ENCODE results near the gene TAF15.

The TAF15 gene

GRCh38 chr17:35765756-35766488 lies 43.4 kb upstream of the TAF15 start:
- no peak overlapping the region for H3K4me3 ChIP-seq (replicated peaks; ENCODE audit: low read depth, low read length)
- TF ChIP-seq CTCF (IDR thresholded peaks at IDR 0.05; ENCODE audit: low read depth, low read length, missing control alignments) = no peak
- DNase-seq (ENCODE audit: extremely low read depth, low read depth) = no peak

GRCh38 chr17:35766489-35766877 lies 42.8 kb upstream of the TAF15 start:
- no peak overlapping the region for H3K4me3 ChIP-seq (replicated peaks; ENCODE audit: low read depth, low read length)
- DNase-seq (ENCODE audit: extremely low read depth, low read depth) = no peak
- TF ChIP-seq CTCF (IDR thresholded peaks at IDR 0.05; ENCODE audit: low read depth, low read length, missing control alignments) = no peak

GRCh38 chr17:35766903-35767510 lies 42.3 kb upstream of the TAF15 start:
- peak; percentile 53 for TF ChIP-seq CTCF (IDR thresholded peaks at IDR 0.05; ENCODE audit: low read depth, low read length, missing control alignments)
- no peak overlapping the region for H3K4me3 ChIP-seq (replicated peaks; ENCODE audit: low read depth, low read length)
- no peak for DNase-seq (ENCODE audit: extremely low read depth, low read depth)

GRCh38 chr17:35768797-35769196 lies 40.5 kb upstream of the TAF15 start:
- H3K4me3 ChIP-seq (replicated peaks; ENCODE audit: low read depth, low read length) = no peak overlapping the region
- no peak for DNase-seq (ENCODE audit: extremely low read depth, low read depth)
- no peak for TF ChIP-seq CTCF (IDR thresholded peaks at IDR 0.05; ENCODE audit: low read depth, low read length, missing control alignments)

GRCh38 chr17:35769895-35770486 lies 39.3 kb upstream of the TAF15 start:
- no peak overlapping the region for H3K4me3 ChIP-seq (replicated peaks; ENCODE audit: low read depth, low read length)

GRCh38 chr17:35773129-35773528 lies 36.2 kb upstream of the TAF15 start:
- H3K4me3 ChIP-seq (replicated peaks; ENCODE audit: low read depth, low read length) = no peak overlapping the region
- TF ChIP-seq CTCF (IDR thresholded peaks at IDR 0.05; ENCODE audit: low read depth, low read length, missing control alignments) = no peak
- DNase-seq (ENCODE audit: extremely low read depth, low read depth) = no peak

More at GRCh38 chr17:35769895-35770486, 39.3 kb upstream of the TAF15 start:
- TF ChIP-seq CTCF (IDR thresholded peaks at IDR 0.05; ENCODE audit: low read depth, low read length, missing control alignments) = peak; percentile 32
- DNase-seq (ENCODE audit: extremely low read depth, low read depth) = no peak
